NCI-H1092 (cell line): ENCODE data around the gene SLC25A21.
"Not testable (repeated sequence)": the region's sequence is repeated elsewhere in the genome, so short reads cannot be mapped to it uniquely, and the experiment has no call there.

Source experiments
- DNase-seq: peaks from one replicate; lab custom pipeline; 2025; lab: John Stamatoyannopoulos, UW

Gene SLC25A21

GRCh38 chr14:37088356-37089215 is 83.8 kb downstream of the SLC25A21 start:
- DNase-seq: no peak

GRCh38 chr14:37087520-37087919 is 84.9 kb downstream of the SLC25A21 start:
- no peak for DNase-seq

GRCh38 chr14:37083599-37083998 is 88.8 kb downstream of the SLC25A21 start:
- DNase-seq: no peak

GRCh38 chr14:37082449-37082848 is 90.0 kb downstream of the SLC25A21 start:
- DNase-seq: no peak

GRCh38 chr14:37081856-37082255 is 90.5 kb downstream of the SLC25A21 start:
- DNase-seq: no peak

GRCh38 chr14:37081218-37081617 is 91.2 kb downstream of the SLC25A21 start:
- no peak for DNase-seq

- DNase-seq: no peak
These were observed 94.3 kb downstream of the SLC25A21 start for GRCh38 chr14:37078131-37078530.

GRCh38 chr14:37074320-37074719 is 98.1 kb downstream of the SLC25A21 start:
- not testable (repeated sequence) for DNase-seq

- DNase-seq: no peak
These were observed 108.8 kb downstream of the SLC25A21 start for GRCh38 chr14:37063467-37064240.

- no peak for DNase-seq
These were observed 110.1 kb downstream of the SLC25A21 start for GRCh38 chr14:37062191-37062803.

- DNase-seq: no peak
These were observed 110.7 kb downstream of the SLC25A21 start for GRCh38 chr14:37061697-37062096.

GRCh38 chr14:37060496-37061260 is 111.7 kb downstream of the SLC25A21 start:
- DNase-seq: no peak

- DNase-seq: no peak
These were observed 114.6 kb downstream of the SLC25A21 start for GRCh38 chr14:37057776-37058175.

- no peak for DNase-seq
These were observed 115.9 kb downstream of the SLC25A21 start for GRCh38 chr14:37056473-37056872.

GRCh38 chr14:37054869-37055268 is 117.5 kb downstream of the SLC25A21 start:
- DNase-seq: no peak

GRCh38 chr14:37054144-37054543 is 118.3 kb downstream of the SLC25A21 start:
- DNase-seq: no peak

- DNase-seq: no peak
These were observed 120.7 kb downstream of the SLC25A21 start for GRCh38 chr14:37051680-37052079.

- no peak for DNase-seq
These were observed 121.3 kb downstream of the SLC25A21 start for GRCh38 chr14:37051153-37051552.

- DNase-seq: no peak
These were observed 123.7 kb downstream of the SLC25A21 start for GRCh38 chr14:37048666-37049071.

GRCh38 chr14:37047996-37048395 is 124.4 kb downstream of the SLC25A21 start:
- DNase-seq: no peak

GRCh38 chr14:37047226-37047625 is 125.2 kb downstream of the SLC25A21 start:
- no peak for DNase-seq

GRCh38 chr14:37046815-37047214 is 125.6 kb downstream of the SLC25A21 start:
- no peak for DNase-seq
